Osteoblast (primary cell): ENCODE measurements around the gene UNG. TPM values are rescaled to one million over a fixed set of nuclear protein-coding genes. Genes with fewer than 3 reads are reported as not detected.

ENCODE experiments used
- DNase-seq: peaks from one replicate; pipeline ENCODE4 v3.0.0; 2011; ENCODE audit warnings: low spot score, mixed read lengths; ENCODE audit not compliant: insufficient read length; ENCODE audit errors: missing footprints
- H2AFZ ChIP-seq: 2 replicates; pipeline ENCODE4 v1.6.0; 2011; ENCODE audit warnings: mild to moderate bottlenecking, low read length
- H3K27ac ChIP-seq: 2 replicates; pipeline ENCODE4 v1.5.1; 2011; ENCODE audit warnings: mild to moderate bottlenecking, low read depth, low read length, moderate library complexity
- H3K27me3 ChIP-seq: 2 replicates; pipeline ENCODE4 v1.6.0; 2012; ENCODE audit warnings: mild to moderate bottlenecking, control low read depth, inconsistent platforms, low read length, moderate library complexity; ENCODE audit not compliant: insufficient read depth
- H3K36me3 ChIP-seq: 2 replicates; pipeline ENCODE4 v1.5.1; 2011; ENCODE audit warnings: mild to moderate bottlenecking, low read length, control low read depth, moderate library complexity; ENCODE audit not compliant: insufficient read depth
- H3K4me1 ChIP-seq: 2 replicates; pipeline ENCODE4 v1.5.1; 2011; ENCODE audit warnings: mild to moderate bottlenecking, low read length, control low read depth, moderate library complexity; ENCODE audit not compliant: insufficient read depth
- H3K4me2 ChIP-seq: 2 replicates; pipeline ENCODE4 v1.6.0; 2011; ENCODE audit warnings: mild to moderate bottlenecking, low read length; ENCODE audit not compliant: insufficient read depth
- H3K4me3 ChIP-seq: fragments of 200-600 bp; sonication (generic); 3 replicates; pipeline ENCODE4 v1.5.1; 2012; ENCODE audit warnings: mild to moderate bottlenecking, low read length, inconsistent platforms; ENCODE audit not compliant: insufficient read depth
- H3K79me2 ChIP-seq: 2 replicates; pipeline ENCODE4 v1.6.0; 2012; ENCODE audit warnings: mild to moderate bottlenecking, low read length, control low read depth, inconsistent platforms; ENCODE audit not compliant: insufficient read depth
- H3K9me3 ChIP-seq: 2 replicates; pipeline ENCODE4 v1.5.1; 2011; ENCODE audit warnings: low read depth, low read length, control low read depth
- H4K20me1 ChIP-seq: 2 replicates; pipeline ENCODE4 v1.6.0; 2012; ENCODE audit warnings: mild to moderate bottlenecking, low read length, control low read depth; ENCODE audit not compliant: insufficient read depth
- total RNA-seq: library from RNA; depleted of rRNA; stranded (reverse); fragments of >200 nt; gene quantifications from 2 replicates; pipeline ENCODE4 v1.2.3, GENCODE V29; 2012
- TF ChIP-seq, protein P1 (sequence below): IDR thresholded peaks from 2 replicates; pipeline ENCODE4 v1.5.1; 2011; ENCODE audit warnings: mild to moderate bottlenecking, low read depth, low read length, moderate library complexity; ENCODE audit errors: extremely low read depth

UNG gene
- total RNA-seq, 1 donor, result 38.0 TPM

DNA sequence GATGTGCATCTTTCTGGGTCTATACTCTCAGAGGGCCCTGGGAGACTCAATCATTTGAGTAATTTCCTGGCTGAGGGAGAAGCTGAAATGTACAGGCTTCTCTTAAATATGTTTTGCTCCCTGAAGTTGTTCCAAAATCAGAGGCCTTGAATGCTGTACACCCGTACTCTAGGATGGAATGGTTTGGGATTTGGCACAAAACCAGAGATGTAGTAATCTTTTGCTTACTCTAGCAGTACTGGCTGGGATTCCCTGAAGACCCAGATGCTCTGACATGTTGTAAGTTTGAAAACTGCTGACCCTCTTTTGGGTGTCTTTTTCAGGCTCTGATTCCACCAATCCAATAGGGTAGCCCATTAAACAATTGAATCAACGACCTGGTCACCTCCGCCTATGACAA lies 29.4 kb downstream of the UNG start:
- no peaks in the 10 kb centered on the region for H4K20me1 ChIP-seq
- H2AFZ ChIP-seq, result no peak overlapping the region
- no peaks in the 10 kb centered on the region for H3K27me3 ChIP-seq
- TF ChIP-seq, protein P1, sequence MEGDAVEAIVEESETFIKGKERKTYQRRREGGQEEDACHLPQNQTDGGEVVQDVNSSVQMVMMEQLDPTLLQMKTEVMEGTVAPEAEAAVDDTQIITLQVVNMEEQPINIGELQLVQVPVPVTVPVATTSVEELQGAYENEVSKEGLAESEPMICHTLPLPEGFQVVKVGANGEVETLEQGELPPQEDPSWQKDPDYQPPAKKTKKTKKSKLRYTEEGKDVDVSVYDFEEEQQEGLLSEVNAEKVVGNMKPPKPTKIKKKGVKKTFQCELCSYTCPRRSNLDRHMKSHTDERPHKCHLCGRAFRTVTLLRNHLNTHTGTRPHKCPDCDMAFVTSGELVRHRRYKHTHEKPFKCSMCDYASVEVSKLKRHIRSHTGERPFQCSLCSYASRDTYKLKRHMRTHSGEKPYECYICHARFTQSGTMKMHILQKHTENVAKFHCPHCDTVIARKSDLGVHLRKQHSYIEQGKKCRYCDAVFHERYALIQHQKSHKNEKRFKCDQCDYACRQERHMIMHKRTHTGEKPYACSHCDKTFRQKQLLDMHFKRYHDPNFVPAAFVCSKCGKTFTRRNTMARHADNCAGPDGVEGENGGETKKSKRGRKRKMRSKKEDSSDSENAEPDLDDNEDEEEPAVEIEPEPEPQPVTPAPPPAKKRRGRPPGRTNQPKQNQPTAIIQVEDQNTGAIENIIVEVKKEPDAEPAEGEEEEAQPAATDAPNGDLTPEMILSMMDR, result no peak
- H3K27ac ChIP-seq, result no peak overlapping the region
- H3K4me2 ChIP-seq, result no peak overlapping the region
- no peaks in the 10 kb centered on the region for H3K9me3 ChIP-seq
- H3K4me3 ChIP-seq, result no peak overlapping the region
- no peaks in the 10 kb centered on the region for H3K79me2 ChIP-seq
- H3K4me1 ChIP-seq, result no peaks in the 10 kb centered on the region
- no peaks in the 10 kb centered on the region for H3K36me3 ChIP-seq
- DNase-seq, result no peak

DNA sequence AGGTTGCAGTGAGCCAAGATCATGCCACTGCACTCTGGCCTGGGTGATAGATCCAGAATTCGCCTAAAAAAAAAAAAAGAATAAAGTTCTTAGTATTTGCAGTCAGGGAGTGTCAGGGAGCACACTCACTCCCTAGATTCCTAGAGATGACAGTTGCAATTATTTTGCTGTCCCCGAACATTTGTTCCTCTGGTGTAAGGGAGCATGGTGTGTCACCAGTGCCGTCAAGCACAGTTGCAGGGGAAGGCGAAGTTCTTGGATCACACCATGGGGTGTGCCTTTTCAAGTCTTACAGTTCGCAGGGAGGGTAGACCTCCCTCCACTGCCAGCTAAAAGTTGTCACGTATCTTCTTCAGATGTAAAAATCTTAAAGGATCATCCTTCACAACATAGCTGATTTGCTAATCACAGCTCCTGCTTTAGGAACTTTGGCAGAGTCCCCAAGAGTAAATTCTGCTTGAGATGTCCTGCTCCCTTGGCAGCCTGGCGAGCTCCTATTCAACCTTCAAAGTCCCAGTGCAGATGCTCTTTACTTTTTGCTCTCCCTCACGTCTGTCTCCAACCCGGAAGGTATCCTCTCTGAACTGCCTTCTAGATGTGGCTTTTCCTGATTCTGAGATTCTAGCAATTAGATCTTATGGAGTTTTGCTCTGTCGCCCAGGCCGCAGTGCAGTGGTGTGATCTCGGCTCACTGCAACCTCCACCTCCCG lies 30.3 kb downstream of the UNG start:
- Histone ChIP-seq H3K4me3 (no peak overlapping the region), H3K27me3 (peaks cover 5% of the 10 kb centered on the region), H3K36me3 (no peaks in the 10 kb centered on the region), H3K4me1 (no peaks in the 10 kb centered on the region), H4K20me1 (no peaks in the 10 kb centered on the region), H3K27ac (no peak overlapping the region), H3K9me3 (no peaks in the 10 kb centered on the region), H3K79me2 (no peaks in the 10 kb centered on the region), H3K4me2 (no peak overlapping the region), H2AFZ (no peak overlapping the region)
- TF ChIP-seq, protein P1, result no peak
- DNase-seq, result no peak

DNA sequence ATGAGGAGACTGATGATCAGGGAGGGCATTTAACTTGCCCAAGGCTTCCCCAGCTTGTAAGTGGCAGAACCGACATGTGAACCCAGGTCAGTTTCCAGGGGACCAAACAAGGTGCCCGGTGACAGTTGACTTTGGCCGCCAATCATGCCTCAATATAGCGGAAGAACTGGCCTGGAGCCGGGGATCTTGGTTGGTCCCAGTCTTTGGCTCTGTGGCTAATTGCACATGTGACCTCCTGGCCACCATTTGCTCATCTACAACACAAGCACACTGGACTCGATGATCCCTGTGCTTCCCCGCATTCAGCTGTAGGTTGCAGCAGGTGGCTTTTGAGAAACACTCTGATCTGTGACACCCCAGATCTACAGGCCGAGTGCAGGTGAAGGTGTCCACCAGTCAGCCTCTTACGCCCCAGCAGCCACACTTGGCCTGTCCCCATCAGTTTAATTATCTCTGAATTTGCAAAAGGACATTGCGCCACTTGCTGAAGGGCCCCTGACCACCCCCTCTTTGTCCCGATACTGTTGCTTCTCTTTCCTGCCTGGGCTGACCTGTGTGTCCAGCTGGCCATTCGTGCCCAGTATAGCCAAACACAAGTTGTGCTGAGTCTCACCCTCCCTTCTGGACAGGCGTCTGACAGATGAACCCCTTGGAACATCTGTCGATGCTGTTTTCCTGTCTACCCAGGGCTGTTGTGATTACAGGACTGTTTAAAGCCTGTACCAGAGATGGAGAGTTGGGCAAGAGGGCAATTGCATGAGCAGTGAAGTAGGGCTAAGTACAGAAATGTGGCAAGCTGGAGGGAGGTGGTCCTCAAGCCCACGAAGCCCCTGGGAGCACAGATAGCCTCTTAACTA lies 33.1 kb downstream of the UNG start:
- TF ChIP-seq, protein P1, result no peak
- H3K79me2 ChIP-seq, result no peaks in the 10 kb centered on the region
- H3K4me2 ChIP-seq, result no peak overlapping the region
- H3K27ac ChIP-seq, result no peak overlapping the region
- H4K20me1 ChIP-seq, result no peaks in the 10 kb centered on the region
- H3K9me3 ChIP-seq, result no peaks in the 10 kb centered on the region
- no peak for DNase-seq
- no peaks in the 10 kb centered on the region for H3K36me3 ChIP-seq
- H3K4me3 ChIP-seq, result no peak overlapping the region
- peaks cover 6% of the 10 kb centered on the region for H3K27me3 ChIP-seq
- H2AFZ ChIP-seq, result peak overlapping the region; percentile 15
- H3K4me1 ChIP-seq, result no peaks in the 10 kb centered on the region
